Prostate gland (tissue), 2 donors: Measurements from ENCODE around the gene GNAS-AS1. TPM values are rescaled to one million over a fixed set of nuclear protein-coding genes. Genes with fewer than 3 reads are reported as not detected.

Source experiments
- DNase-seq: peaks from one replicate; pipeline ENCODE4 v3.0.0-alpha.2; 2019; ENCODE audit warnings: low spot score
- H3K27ac ChIP-seq, 2 donors: fragments of 200-600 bp; sonication (generic); 2 replicates each; pipeline ENCODE4 v1.5.1; 2017 to 2019
- H3K27me3 ChIP-seq: fragments of 200-600 bp; sonication (generic); replicated peaks from 2 replicates; pipeline ENCODE4 v1.5.1; 2019; ENCODE audit not compliant: insufficient read depth
- H3K36me3 ChIP-seq, 2 donors: fragments of 200-600 bp; sonication (generic); 1 replicate in 1 of 2; 2 replicates in 1 of 2; pipeline versions ENCODE4 v1.5.1 to v1.8.1; 2017 to 2019
- H3K4me1 ChIP-seq: fragments of 200-600 bp; sonication (generic); replicated peaks from 2 replicates; pipeline ENCODE4 v1.5.1; 2019
- H3K4me3 ChIP-seq, 2 donors: fragments of 200-600 bp; sonication (generic); 2 replicates each; pipeline ENCODE4 v1.5.1; 2017 to 2019
- H3K9me3 ChIP-seq: fragments of 200-600 bp; sonication (generic); 2 replicates; pipeline ENCODE4 v1.5.1; 2017
- POLR2A ChIP-seq: fragments of 450-650 bp; IDR thresholded peaks from one replicate; pipeline ENCODE4 v1.6.1; 2016; ENCODE audit warnings: antibody characterized with exemption, mild to moderate bottlenecking
- POLR2AphosphoS5 ChIP-seq: sonication (generic); formaldehyde crosslinking; IDR thresholded peaks from one replicate; pipeline ENCODE4 v1.6.1; 2017; ENCODE audit warnings: antibody characterized with exemption
- WGBS: methylation state at CpG from one replicate; pipeline ENCODE4 v1.1.5; 2018; 5-methylcytosine and 5-hydroxymethylcytosine counted together
- intact Hi-C: fragments of 100-400 bp; cut with DNase I; formaldehyde crosslinking; loops from one replicate; pipeline ENCODE4 v1.14.2; 2022
- total RNA-seq, 2 donors: library from RNA; depleted of rRNA; stranded (reverse); fragments of >200 nt; gene quantifications; one replicate each; pipeline ENCODE4 v1.1.0, GENCODE V29; 2016
- TF ChIP-seq, protein P1 (sequence below), 4 experiments: fragments of 200-600 bp in 2 of 4; fragments of 450-650 bp in 2 of 4; sonication (generic) in 2 of 4; IDR thresholded peaks; 1 replicate in 3 of 4; 2 replicates in 1 of 4; pipeline ENCODE4 v1.5.1; 2016 to 2019; ENCODE audit warnings: antibody characterized with exemption in 4 of 4, mild to moderate bottlenecking in 2 of 4, moderate library complexity in 2 of 4

Gene GNAS-AS1
- total RNA-seq, 2 donors from 2014 or later: 0.50 to 1.8 TPM

DNA sequence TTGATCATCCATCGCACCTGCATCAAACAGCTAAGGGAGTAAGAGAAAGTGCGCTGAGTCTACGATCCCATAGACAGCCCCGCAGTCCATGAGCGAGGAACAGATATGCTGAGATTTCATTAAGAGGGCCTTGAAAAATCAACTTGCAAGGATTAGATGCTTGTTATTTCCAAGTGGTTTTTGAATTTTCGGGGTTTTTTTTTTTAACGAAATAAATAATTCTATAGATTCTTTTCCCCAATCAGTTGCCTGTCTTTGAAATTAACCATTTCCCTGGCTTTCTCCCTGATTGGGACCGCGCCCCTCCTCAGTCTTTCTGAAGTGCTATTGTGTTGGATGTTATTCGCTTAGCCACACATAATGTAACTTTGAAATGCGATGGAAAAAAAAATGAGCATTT is 48.6 kb downstream of the GNAS-AS1 start:
- Histone ChIP-seq H3K9me3 (no peaks in the 10 kb centered on the region), H3K4me3 (no peak overlapping the region), H3K27me3 (no peaks in the 10 kb centered on the region), H3K36me3 (no peaks in the 10 kb centered on the region), H3K4me1 (no peaks in the 10 kb centered on the region), H3K27ac (no peak overlapping the region)
- no peak for TF ChIP-seq POLR2AphosphoS5
- TF ChIP-seq, protein P1, sequence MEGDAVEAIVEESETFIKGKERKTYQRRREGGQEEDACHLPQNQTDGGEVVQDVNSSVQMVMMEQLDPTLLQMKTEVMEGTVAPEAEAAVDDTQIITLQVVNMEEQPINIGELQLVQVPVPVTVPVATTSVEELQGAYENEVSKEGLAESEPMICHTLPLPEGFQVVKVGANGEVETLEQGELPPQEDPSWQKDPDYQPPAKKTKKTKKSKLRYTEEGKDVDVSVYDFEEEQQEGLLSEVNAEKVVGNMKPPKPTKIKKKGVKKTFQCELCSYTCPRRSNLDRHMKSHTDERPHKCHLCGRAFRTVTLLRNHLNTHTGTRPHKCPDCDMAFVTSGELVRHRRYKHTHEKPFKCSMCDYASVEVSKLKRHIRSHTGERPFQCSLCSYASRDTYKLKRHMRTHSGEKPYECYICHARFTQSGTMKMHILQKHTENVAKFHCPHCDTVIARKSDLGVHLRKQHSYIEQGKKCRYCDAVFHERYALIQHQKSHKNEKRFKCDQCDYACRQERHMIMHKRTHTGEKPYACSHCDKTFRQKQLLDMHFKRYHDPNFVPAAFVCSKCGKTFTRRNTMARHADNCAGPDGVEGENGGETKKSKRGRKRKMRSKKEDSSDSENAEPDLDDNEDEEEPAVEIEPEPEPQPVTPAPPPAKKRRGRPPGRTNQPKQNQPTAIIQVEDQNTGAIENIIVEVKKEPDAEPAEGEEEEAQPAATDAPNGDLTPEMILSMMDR (IDR thresholded peaks at IDR 0.05): no peak
- TF ChIP-seq POLR2A: no peak
- DNase-seq: no peak
- WGBS: 90% methylated on average over 11 of the region's 11 CpGs
- intact Hi-C loops: no loop called here

DNA sequence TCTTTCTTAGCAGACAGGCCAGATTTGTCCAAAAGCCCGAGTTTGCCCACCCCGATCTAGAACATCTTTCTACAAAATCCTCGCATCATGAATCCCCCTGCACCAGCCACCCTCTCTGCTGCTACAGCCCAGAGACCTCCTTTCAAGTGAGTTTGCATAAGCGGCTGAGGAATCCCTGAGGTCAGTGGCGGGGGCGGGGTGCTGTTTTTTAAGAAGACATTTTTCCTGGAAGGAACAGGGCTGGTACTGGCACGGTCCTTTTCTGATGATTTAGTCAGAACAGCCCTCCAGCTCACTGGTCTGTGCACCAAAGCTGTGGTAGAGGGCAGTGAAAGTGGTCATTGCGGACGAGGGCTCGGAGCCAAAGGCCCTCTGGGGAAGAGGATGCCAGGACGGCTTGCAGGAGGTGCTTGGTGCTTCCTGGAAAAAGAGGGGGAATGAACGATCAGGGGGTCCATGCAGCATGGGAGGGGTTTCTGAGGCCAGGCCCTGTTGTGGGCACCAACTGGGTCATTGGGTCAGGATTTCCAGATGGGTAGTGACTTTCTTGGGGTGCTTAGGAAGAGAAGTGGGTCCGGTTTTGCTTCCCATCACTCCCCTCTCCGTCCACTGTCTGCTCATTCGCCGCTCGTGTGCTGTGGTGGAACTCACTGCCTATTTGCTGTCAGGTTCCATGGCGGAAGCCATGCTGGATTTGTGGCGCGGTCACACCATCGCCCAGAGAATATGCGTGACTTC is 50.4 kb downstream of the GNAS-AS1 start:
- Histone ChIP-seq H3K4me3 (no peak overlapping the region), H3K27me3 (no peaks in the 10 kb centered on the region), H3K36me3 (no peaks in the 10 kb centered on the region), H3K4me1 (no peaks in the 10 kb centered on the region), H3K27ac (no peak overlapping the region), H3K9me3 (no peaks in the 10 kb centered on the region)
- no peak for DNase-seq
- intact Hi-C loops: no loop called here
- 77% methylated on average over 22 of the region's 22 CpGs for WGBS
- TF ChIP-seq, protein P1 (IDR thresholded peaks at IDR 0.05): no peak
- TF ChIP-seq POLR2A (no peak), POLR2AphosphoS5 (no peak)

DNA sequence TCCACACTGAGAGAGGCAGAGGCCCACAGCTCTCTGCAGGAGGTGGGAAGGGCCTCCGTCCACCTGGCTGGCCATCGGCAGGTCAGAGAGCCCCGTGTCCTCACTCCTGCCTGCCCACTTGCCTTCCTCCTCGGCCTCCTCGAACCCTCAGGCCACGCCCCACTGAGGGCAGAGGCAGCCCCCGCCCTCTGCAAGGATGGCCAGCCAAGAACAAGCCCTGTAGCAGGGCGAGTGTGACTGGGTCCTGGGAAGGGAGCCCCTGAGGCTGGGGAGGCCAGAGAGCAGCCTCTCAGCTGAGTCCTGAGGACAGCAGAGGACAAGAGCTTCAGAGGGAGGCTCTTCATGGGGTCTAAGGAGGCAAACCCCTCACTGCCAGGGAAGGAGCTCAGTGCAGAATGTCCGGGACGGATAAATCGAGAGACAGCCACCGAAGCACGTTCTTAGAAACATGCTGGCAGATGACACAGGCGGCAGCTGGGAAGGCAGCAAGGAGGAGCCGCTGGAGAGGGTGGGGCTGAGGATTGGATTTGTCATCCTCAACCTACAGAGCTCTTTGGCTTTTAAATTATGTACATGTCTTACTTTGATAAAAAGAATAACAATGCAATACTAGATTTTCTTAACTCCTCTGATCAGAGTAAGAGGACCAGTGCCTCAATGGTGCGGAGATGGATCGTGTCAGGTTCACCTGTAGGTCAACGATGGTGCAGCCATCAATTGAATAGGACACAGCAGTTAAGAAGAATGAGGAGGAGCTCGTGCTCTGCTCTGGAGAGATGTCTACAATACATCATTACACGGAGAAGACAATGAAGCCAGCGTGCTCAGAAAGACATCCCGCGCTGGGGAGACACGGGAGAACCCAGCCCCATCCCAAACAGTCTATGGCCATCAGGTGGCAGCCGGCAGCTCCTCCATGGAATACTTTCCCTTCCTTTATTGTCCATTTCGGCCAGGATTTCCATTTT is 53.0 kb downstream of the GNAS-AS1 start:
- H3K36me3 ChIP-seq: no peaks in the 10 kb centered on the region
- no peaks in the 10 kb centered on the region for H3K9me3 ChIP-seq
- no peaks in the 10 kb centered on the region for H3K27me3 ChIP-seq
- H3K4me1 ChIP-seq: no peaks in the 10 kb centered on the region
- TF ChIP-seq, protein P1 (IDR thresholded peaks at IDR 0.05): no peak
- TF ChIP-seq POLR2A (no peak), POLR2AphosphoS5 (no peak)
- 83% methylated on average over 25 of the region's 26 CpGs for WGBS
- H3K27ac ChIP-seq: no peak overlapping the region
- DNase-seq: no peak
- intact Hi-C loops: no loop called here
- no peak overlapping the region for H3K4me3 ChIP-seq

DNA sequence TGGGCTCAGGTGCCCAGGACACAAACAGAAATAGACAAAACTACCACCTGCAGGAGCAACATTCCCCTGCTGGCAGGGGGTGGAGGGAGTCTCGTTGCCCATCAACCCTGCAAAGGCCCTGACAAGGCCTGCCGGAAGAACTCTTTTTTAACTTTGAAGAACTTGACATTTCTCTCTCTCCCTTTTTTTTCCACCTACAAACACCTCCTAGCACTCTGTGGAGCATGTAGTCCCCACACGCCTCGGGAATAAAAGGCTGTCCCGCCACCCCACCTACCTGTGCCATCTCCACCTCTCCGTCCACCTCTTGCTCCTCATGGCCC is 54.8 kb downstream of the GNAS-AS1 start:
- H3K4me3 ChIP-seq: no peak overlapping the region
- H3K27ac ChIP-seq: no peak overlapping the region
- no peaks in the 10 kb centered on the region for H3K9me3 ChIP-seq
- H3K4me1 ChIP-seq: no peaks in the 10 kb centered on the region
- no peaks in the 10 kb centered on the region for H3K36me3 ChIP-seq
- intact Hi-C loops: no loop called here
- TF ChIP-seq POLR2AphosphoS5 (no peak), POLR2A (no peak)
- TF ChIP-seq, protein P1 (IDR thresholded peaks at IDR 0.05): no peak
- H3K27me3 ChIP-seq: no peaks in the 10 kb centered on the region
- 88% methylated on average over 6 of the region's 6 CpGs for WGBS
- no peak for DNase-seq
